GM19193 (cell line): ENCODE measurements around the gene PKP3.

Experiments
- POLR2A ChIP-seq: IDR thresholded peaks from 4 replicates; pipeline ENCODE4 v1.6.1; 2011; ENCODE audit not compliant: insufficient read depth, insufficient read length; ENCODE audit errors: extremely low read depth

Gene PKP3

DNA sequence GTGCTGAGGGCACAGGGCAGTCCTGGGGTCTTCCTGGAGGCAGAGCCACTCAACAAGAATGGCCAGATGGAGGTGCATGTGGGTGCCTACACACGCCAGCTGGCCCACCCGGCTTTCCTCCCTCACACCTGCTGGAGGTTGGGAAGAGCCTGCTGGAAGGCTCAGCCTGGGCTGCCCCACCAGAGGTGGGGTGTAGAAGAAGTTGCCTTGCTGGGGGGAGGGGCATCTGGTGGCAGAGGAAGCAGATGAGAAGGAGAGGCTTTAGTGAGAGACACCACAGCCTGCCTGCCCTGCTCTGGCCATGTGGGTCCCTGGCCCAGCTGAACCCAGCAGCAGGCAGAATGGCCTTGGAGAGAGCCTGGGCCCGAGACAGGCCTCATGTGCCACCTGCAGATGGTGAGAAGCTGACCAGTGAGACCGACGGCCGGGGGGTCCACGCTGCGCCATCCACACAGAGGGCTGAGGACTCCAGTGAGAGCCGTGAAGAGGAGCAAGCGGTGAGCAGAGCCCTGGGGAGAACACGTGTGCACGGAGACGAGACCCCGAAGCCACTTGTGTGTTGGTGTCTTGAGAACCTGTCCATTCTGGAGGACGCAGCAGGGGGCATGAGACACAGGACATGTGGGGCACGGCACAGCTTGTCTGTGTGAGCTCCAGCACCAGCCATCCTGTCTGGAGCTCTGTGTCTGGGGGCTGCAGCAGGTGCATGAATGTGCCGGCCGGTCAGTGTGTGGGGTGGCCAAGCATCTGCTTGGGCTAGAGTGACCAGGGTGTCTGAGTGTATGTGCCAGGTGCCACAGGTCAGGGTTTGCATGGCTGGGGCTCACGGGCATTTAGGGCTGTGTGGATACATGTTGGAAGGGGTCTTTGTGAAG lies 22.1 kb upstream of the PKP3 start:
- TF ChIP-seq POLR2A = no peak

GRCh38 chr11:372809-373715 lies 20.9 kb upstream of the PKP3 start:
- no peak for TF ChIP-seq POLR2A

GRCh38 chr11:373716-374551 lies 20.1 kb upstream of the PKP3 start:
- no peak for TF ChIP-seq POLR2A

GRCh38 chr11:375065-376025 lies 18.7 kb upstream of the PKP3 start:
- no peak for TF ChIP-seq POLR2A

DNA sequence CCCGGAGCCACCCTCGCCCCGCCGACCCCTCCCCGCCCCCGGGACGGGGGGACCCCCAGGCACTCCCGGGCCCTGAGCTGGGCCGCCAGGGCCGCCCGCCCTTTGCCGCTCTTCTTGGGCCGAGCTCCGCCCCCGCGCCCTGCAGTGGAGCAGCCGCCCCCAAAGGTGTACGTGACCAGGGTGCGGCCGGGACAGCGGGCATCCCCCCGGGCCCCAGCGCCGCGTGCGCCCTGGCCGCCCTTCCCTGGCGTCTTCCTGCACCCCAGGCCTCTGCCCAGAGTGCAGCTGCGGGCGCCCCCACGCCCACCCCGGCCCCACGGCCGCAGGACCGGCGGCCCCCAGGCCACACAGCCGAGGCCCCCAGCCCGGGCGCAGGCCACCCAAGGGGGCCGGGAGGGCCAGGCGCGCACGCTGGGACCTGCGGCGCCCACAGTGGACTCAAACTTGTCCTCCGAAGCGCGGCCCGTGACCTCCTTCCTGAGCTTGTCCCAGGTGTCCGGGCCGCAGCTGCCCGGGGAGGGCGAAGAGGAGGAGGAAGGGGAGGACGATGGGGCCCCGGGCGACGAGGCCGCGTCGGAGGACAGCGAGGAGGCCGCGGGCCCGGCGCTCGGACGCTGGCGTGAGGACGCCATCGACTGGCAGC lies 17.4 kb upstream of the PKP3 start:
- no peak for TF ChIP-seq POLR2A

DNA sequence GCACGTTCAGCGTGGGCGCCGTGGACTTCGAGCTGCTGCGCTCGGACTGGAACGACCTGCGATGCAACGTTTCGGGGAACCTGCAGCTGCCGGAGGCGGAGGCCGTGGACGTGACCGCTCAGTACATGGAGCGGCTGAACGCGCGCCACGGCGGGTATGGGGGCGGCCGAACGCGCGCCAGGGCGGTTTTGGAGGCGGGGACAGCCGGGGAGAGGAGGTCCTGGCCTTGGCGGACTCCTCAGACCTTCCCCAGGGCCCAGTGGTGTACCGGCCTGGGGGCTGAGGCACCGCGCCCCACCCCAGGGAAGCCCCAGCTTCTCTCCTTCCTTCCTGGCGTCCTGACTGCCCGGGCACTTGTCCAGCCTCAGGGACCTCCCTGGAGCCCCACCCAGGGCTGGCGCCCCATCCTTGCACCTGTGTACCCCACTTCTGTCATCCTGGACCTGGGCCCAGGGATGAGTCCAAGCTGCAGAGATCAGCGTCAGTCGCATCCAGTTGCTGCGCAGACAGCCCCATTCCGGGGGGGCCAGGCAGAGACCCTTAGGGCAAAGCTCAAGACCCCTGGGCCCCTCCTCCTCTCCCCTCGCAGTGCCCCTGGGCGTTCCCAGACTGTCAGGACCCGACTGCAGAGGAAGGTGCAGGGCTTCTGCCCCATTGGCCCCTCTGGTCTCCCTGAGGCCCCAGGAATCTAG lies 16.7 kb upstream of the PKP3 start:
- TF ChIP-seq POLR2A = no peak

DNA sequence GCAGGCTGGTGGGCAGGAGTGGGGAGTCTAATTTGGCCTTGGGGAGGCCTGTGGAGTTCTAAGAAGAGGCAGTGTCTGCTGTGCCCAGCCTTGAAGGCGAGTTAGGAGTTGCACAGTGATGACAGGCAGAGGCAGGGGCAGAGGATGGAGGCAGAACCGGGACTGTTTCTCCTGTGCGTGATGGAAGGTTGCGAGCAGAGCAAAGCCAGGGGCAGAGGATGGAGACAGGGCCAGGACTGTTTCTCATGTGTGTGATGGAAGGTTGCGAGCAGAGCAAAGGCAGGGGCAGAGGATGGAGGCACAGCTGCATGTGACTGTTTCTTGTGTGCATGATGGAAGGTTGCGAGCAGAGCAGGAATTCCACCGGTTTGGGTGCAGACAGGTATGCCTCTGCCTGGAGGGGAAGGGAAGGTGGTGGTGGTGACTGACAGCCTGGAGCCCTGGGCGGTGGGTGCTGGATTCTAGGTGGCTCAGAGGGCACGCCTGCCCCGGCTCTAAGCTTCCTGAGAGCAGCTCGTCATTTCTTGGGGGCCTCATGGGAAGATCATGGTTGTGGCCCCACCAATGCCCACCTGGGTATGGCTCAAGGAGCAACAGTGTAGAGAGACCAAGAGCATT lies 16.0 kb upstream of the PKP3 start:
- no peak for TF ChIP-seq POLR2A

- no peak for TF ChIP-seq POLR2A
Observed at GRCh38 chr11:379205-380094, 14.6 kb upstream of the PKP3 start.

GRCh38 chr11:380095-380480 lies 13.9 kb upstream of the PKP3 start:
- no peak for TF ChIP-seq POLR2A

DNA sequence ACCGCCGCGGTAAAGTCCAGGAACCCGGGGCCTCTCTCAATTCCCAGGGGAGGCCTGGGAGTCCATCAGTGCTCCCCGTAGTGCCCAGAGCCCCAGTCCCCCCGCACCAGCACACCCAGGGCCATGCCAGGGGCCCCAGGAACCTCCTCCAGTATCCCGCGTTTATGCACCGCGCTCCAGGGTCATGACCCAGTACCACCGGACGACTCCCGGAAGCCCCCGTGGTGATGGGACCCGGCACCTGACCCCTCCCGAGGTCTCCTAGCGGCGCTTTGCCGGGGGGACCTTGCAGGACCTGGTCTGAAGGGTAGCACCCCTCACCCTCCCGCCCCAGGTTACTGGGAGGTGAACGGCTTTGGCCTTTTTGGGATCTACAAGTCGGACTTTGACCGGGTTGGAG lies 13.5 kb upstream of the PKP3 start:
- TF ChIP-seq POLR2A = no peak

DNA sequence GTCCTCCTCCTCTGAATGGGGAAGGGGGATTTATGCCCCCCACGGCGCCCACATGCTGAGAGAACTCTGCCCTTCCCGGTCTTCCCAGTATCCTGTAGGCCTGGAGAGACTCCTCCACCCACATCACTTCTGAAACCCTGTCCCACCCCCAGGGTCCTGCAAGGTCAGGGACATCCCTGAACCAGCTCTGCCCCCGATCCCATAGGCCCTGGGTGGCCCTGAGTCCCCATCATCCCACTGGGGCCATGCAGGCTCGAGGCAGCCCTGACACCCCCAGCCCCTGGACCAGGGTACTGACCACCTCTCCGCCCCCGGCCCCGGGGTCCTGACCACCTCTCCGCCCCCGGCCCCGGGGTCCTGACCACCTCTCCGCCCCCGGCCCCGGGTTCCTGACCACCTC lies 13.0 kb upstream of the PKP3 start:
- TF ChIP-seq POLR2A = no peak

- no peak for TF ChIP-seq POLR2A
Observed at GRCh38 chr11:381501-382072, 12.4 kb upstream of the PKP3 start.
